GM19043 (cell line): ENCODE measurements around the gene AK4.

Experiments used
- ATAC-seq: cut with Tn5 transposase; IDR thresholded peaks from one replicate; pipeline ENCODE4 v1.9.1; 2021; ENCODE audit warnings: low read depth; ENCODE audit not compliant: unreplicated experiment

AK4 gene

DNA sequence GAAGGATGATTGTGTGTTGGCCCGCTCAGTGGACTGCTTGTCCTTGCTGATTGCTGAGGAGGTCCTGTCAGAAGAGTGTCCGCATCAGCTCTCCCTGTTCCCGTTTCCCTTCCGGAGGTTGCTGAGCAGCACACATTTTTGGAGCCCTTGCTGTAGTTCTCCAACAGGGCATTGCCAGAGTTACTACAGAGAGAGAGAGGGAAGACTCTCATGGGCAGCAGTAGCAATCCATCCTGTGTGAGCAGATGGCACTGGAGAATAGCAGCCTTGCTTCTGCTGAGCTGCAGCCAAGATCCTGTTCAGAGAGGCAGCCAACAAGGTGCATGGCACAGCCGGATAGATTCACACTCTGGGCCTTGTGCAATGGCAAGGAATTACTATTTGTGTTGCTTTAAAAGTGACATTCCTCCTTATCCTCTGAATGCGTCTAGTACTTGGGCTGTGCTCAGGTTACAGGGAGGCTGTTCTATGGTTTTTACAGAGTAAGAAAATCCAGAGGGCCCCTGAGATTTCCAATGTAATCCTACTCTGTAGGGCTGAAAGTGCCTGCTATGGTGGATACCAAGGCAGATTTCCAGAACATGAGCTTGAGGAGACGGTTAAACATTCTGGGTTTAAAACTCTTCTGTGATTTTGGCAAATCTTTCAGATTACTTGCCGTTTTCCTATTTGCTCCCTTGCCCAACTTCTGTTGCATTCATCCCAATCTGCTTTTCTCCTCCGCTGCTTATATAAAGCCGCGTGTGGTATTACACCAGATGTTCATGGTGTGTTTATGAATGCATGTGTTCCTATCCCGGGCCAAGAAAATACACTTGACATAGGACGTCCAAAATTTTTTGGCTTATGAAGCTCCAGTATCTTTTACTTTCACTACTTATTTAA is 27.4 kb downstream of the AK4 start:
- ATAC-seq = no peak

GRCh38 chr1:65176056-65176450 is 28.1 kb downstream of the AK4 start:
- ATAC-seq = no peak

- ATAC-seq = no peak
Observed at GRCh38 chr1:65176591-65176990, 28.6 kb downstream of the AK4 start.

DNA sequence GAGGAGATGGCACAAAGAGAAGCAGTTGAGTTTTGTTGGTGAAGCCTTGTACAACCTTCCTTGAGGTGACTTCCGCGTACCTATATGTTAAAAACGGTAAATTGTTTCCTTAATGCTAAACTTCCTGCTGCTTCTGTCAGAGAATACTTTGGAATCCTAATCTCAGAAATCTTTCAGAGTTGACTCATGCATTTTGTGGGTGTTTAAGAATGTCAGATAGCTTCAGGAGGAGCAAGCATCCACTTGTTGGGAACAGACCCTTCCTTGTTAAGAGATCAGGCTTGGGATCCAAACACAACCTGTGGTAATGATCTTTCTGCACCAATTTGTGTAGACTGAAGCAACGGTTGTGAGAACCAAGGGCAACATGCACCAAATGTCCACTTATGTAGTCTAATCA is 29.5 kb downstream of the AK4 start:
- no peak for ATAC-seq

DNA sequence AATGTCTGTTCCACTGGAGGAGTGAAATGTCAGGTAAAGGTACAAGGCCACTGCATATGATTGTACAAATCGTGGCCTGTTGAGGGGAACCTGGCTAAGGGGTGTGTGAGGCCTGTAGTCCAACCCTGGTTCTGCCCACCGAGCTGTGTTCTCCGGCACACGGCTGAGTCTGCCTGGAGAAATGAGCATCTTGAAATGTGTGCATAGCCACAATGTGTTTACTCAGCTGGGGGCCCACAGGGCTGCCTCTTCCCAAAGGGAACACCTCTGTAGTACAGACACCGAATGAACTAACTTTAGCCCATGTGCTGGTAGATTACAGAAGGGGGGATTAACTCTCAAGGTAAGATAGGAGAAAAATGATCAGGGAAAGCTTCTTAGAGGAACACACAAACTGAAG is 30.2 kb downstream of the AK4 start:
- ATAC-seq = no peak

GRCh38 chr1:65179148-65179547 is 31.1 kb downstream of the AK4 start:
- no peak for ATAC-seq

GRCh38 chr1:65180977-65181376 is 33.0 kb downstream of the AK4 start:
- ATAC-seq = no peak

GRCh38 chr1:65182658-65183268 is 34.8 kb downstream of the AK4 start:
- no peak for ATAC-seq

- no peak for ATAC-seq
Observed at GRCh38 chr1:65189576-65190115, 41.6 kb downstream of the AK4 start.

DNA sequence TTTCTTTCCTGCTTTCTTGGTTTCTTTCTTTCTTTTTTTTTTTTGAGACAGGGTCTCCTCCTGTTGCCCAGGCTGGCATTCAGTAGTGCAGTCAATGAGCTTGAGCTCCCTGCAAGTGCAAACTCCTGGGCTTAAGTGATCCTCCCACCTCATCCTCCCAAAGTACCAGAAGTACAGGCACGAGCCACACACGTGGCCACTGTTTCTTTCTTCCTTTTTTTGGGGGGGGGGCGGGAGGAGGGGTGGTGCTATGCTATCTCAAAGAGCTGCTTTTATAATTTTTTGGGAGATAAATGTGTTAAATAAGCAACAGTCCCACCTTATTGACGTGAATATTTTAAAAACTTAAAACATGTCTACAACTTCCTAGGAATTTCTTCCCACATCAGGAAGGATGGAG is 42.2 kb downstream of the AK4 start:
- no peak for ATAC-seq

- no peak for ATAC-seq
Observed at GRCh38 chr1:65193129-65193695, 45.2 kb downstream of the AK4 start.

- no peak for ATAC-seq
Observed at GRCh38 chr1:65195495-65196417, 47.8 kb downstream of the AK4 start.

DNA sequence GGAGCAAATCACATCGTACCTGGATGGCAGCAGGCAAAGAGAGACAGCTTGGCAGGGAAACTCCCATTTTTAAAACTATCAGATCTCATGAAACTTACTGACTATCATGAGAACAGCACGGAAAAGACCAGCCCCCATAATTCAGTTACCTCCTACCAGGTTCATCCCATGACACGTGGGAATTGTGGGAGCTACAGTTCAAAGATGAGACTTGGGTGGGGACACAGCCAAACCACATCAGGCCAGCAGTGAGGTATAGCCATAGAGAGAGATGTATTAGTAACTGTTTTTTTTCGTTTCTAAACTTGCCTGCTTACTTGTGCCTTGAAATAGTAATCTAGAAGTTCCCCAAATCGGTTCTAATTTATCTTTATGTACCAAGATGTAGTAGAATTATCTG is 48.9 kb downstream of the AK4 start:
- no peak for ATAC-seq

DNA sequence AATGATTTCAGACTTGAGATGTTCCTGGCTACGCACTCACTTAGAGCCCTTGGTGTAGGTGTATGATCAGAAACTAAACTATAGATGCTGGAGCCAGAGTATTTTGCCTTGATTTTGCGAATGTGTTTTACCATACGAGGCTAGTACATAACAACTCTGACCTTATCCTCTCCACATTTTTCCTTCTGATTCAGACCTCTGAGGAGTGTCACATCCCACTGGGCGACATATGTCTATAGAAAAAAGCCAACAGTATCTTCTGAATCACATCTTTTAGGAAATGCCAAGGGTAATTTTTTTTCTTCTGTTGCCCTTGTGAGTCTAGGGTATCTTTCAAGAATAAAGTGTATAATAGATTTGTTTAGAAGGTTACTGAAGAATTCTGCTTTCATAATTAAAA is 49.6 kb downstream of the AK4 start:
- ATAC-seq = no peak

- no peak for ATAC-seq
Observed at GRCh38 chr1:65198096-65198495, 50.1 kb downstream of the AK4 start.

- no peak for ATAC-seq
Observed at GRCh38 chr1:65200411-65200810, 52.4 kb downstream of the AK4 start.

DNA sequence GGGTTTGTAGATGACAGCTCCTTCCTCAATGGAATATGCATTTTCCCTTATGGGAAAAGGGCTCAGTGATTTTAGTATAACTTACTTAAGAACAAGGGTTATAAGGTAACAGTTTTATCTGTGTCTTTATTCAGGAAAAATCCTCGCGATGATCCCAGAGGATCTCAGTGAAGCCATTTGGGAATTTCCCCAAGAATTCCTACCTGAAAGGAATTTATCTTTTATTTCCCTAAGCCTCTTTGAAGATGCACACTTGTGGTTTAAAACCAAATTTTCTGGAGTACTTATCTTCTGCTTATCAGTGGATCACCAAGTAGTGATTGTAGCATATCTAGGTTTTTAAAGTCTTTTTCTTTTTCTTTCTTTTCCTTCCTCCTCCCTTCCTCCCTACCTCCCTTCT is 58.8 kb downstream of the AK4 start:
- no peak for ATAC-seq

GRCh38 chr1:65207317-65207716 is 59.3 kb downstream of the AK4 start:
- ATAC-seq = peak; percentile 45

GRCh38 chr1:65208563-65208973 is 60.6 kb downstream of the AK4 start:
- ATAC-seq = no peak
